Placental pericyte (primary cell): ENCODE measurements around the gene TINAGL1. TPM values are rescaled to one million over a fixed set of nuclear protein-coding genes. Genes with fewer than 3 reads are reported as not detected.

ENCODE experiments used
- total RNA-seq: library from RNA; depleted of rRNA; stranded (reverse); fragments of >200 nt; gene quantifications from 2 replicates; pipeline ENCODE4 v1.2.3, GENCODE V29; 2012

Gene TINAGL1
- 13.5 and 65.9 TPM in 2 replicates for total RNA-seq

GRCh38 chr1:31576201-31576669 is at the start of gene TINAGL1:
Gene TINAGL1, plus strand, starts transcription at chr1:31576515. Its CDS starts 634 bp downstream, at chr1:31577149.

GRCh38 chr1:31617218-31617915 is 41.1 kb downstream of the TINAGL1 start, which contains the start of gene HCRTR1:
Gene HCRTR1, plus strand, starts transcription at chr1:31617689. Its CDS starts 1,504 bp downstream, at chr1:31619193.

Other genes starting within 250 kb of the TINAGL1 start
- gene FABP3, start 203.4 kb upstream of the TINAGL1 start, total RNA-seq = 15.2 and 263 TPM in 2 replicates
- 17.7 and 46.4 TPM in 2 replicates for gene SERINC2, start 163.3 kb upstream of the TINAGL1 start, total RNA-seq
- gene HCRTR1, start 41.2 kb downstream of the TINAGL1 start, total RNA-seq = not detected in 2 replicates
- gene PEF1, start 68.4 kb downstream of the TINAGL1 start, total RNA-seq = 92.9 and 103 TPM in 2 replicates
- gene COL16A1, start 127.5 kb downstream of the TINAGL1 start, total RNA-seq = 101 and 309 TPM in 2 replicates
- 14.0 and 15.5 TPM in 2 replicates for gene ADGRB2, start 187.8 kb downstream of the TINAGL1 start, total RNA-seq
- 56.7 and 148 TPM in 2 replicates for gene SPOCD1, start 239.5 kb downstream of the TINAGL1 start, total RNA-seq